HG03460 (cell line): ENCODE results near the gene GALNT13.

Experiments used
- ATAC-seq: cut with Tn5 transposase; IDR thresholded peaks from one replicate; pipeline ENCODE4 v1.9.1; 2021; ENCODE audit not compliant: unreplicated experiment

Gene GALNT13

DNA sequence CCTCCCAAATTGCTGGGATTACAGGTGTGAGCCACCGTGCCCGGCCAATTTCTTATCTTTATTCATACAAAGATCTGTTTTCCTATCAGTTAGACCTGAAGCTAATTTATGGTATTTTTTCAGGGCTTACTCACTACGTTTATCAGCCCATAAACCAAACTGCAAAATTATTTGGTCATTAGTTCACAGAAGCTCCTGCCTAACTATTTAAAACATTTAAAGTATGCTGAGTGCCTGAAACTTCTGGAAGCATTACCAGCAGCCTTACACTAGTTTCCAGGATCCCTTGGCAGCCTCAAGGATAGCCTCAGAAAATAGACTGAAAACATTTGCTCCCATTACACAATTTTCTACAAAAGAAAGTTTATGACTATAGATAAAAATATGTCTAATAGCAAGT, 68.8 kb downstream of the GALNT13 start:
- no peak for ATAC-seq

DNA sequence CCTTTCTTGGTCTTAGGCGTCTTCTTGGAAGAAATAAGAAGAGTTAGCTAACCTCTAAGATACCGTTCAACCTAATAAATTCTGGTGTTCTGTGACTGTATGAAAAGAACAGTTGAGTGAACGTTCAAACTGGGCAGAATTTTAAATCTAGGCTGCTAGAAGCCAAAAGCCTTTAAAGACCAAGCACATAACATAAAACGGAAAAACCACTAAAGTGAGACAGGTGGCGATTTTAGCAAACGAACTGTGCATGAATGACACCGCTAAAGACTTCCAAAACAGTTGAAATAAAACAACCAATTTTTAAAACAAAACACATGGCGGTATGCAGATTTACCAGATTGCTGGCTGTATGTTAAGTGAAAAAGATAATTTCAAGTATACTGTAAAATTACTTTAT, 73.1 kb downstream of the GALNT13 start:
- no peak for ATAC-seq

DNA sequence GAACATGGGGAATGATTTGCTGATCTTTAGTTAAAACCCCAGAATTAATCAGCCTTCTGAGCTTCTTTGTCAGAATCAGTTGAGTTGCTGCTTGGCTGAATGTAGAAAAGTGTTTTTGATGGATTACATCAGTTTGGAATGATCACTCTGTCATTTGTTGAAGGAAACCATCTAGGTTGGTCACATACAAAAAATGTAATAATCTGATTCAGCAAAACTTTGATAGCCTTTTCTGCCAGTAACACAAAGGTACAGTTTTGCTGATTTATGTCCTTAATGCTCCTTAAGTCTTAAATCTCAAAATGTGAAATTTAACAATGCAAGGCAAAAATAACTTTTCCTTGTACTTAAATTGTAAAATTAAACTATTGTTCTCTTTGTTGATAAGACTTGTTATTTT, 74.3 kb downstream of the GALNT13 start:
- ATAC-seq = no peak

DNA sequence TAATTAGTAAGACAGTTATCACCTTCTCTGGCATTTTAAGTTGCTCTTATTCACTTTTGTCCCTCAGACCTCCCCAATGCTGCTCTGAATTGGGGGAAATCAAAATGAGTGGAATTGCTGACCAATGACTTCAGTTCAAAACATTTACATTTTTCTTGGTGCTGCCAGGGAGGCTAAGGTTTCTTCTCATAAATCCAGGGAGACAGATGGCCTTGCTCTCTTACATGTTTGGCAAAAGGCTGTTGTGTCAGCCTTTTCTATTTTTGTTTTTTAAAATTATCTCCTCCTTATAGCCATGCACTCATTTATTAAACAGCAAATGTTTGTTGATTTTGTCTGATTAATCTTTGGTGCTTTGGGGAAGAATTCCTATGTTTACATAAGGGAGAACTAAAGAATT, 82.0 kb downstream of the GALNT13 start:
- no peak for ATAC-seq

DNA sequence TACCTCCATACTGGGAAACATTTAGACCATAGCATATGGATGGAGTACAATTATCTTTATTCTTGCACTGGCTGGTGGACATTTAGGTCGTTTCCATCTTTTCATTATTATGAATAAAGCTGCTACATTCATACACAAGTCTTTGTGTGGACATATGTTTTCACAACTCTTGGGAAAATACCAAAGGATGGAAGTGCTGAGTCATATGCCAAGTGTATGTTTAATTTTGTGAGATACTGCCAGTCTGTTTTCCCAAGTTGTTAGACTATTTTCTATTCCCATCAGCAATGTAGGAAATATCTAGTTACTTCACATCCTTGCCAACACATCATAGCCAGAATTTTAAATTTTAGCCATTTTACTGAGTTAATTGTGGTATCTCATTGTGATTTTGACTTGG, 91.5 kb downstream of the GALNT13 start:
- no peak for ATAC-seq

DNA sequence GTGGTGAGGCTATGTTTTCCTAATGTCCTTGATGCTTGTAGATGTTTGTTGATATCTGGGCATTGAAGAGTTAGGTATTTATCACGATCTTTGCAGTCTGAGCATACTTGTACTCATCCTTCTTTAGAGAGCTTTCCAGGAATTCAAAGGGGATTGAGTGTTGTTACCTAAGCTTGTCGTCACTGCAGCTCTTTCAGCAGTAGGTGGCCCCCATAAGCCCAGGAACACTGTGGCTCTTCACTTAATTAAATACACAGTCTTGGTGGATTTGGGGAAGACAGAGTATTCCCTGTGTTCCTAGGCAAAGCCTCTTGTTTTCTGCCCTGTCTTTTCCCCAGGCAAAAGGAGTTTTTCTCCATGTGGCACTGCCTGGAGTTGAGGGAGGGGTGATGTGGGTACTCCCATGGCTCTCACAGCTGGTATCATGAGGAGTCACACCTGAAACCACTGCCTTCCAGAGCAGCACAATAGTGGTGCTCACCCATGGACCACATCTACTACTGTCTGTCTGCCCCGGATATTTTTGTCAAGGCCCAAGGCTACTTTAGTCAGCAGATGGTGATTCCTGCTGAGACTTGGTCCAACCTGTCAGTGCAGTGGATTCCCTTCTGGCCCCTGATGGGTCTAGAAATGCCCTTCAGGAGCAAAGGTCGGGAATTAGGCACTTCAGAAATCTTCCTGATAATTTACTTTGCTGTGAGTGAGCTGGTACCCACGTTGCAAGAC, 95.7 kb downstream of the GALNT13 start:
- ATAC-seq = no peak

DNA sequence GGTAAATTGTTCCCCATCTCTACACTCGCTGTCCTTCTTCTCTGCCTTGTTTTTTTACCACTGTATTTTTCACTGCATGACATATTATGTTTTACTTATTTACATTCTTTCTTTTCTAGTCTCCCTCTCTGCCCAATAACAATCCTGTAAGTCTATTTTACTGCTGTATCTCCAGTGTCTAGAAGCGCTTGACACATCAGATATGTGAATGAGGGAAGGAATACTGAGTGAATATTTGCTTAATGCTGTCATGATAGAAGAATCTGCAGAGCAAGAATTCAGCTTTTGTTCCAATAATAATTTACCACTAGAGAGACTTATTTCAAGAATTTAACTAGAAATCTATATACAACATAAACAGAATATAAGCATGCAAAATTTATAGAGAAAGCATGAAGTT, 99.5 kb downstream of the GALNT13 start:
- no peak for ATAC-seq

DNA sequence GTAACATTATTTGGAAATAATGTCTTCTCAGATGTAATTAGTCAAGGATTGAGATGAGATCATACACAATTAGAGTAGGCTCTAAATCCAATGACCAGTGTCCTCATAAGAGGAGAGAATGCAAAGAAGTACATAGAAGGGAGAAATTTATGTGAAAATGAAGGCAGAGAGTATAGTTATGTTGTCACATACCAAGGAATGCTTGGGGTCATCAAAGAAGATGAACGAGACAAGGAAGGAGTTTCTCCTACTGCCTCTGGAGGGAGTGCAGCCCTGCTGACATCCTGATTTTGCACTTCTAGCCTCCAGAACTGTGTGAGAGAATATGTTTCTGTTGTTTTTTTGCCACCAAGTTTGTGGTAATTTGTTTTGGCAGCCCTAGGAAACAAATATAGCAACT, 100.1 kb downstream of the GALNT13 start:
- no peak for ATAC-seq

DNA sequence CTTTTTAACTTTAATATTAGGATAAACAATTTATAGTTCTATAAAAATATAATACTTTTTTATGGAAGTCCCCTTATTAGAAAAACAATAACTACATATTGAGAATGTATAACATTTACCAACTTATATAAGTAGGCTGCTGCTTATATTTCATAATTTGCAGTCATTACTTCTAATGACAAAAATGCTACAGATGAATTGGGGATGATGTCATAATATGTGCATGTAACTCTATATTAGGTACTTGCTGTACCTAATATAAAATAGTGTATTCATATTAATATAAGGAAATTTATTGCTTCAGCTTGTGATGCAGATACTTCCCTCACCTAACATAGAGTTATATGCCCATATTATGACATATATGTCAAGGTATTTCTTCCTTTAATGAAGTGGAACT, 100.7 kb downstream of the GALNT13 start:
- ATAC-seq = no peak

DNA sequence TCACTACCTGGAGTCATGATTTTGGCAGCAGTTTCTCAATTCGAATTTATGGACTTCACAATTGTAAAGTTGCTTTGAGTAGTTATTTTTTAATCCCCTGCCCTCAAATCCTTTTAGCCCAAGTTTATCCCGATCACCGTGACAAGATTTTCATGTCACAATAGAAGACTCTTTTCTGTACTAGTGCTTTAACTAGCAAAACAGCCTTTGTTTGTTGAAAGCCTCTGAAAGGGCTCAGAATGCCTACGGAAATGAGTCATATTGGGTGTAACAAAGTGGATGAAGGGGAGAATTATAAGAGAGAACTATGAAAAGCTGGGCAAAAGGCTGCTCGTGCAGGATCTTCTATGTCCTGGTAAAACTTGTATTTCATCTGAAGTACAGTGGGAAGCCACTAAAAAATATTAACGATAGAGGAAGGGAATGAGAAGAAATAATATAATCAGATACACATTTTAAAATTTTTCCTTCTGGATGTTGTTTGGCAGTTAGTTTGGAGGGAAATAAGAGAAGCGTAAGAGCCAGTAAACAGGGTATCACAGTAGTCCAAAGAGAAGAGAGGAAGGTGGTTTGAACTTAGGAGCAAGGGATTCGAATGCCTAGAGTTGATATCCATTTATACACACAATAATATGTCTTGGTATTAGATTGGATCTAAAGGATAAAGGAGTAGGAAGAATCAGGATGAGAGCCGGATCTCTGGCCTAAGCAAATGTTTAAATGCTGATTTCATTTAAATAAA, 114.9 kb downstream of the GALNT13 start:
- ATAC-seq = no peak

DNA sequence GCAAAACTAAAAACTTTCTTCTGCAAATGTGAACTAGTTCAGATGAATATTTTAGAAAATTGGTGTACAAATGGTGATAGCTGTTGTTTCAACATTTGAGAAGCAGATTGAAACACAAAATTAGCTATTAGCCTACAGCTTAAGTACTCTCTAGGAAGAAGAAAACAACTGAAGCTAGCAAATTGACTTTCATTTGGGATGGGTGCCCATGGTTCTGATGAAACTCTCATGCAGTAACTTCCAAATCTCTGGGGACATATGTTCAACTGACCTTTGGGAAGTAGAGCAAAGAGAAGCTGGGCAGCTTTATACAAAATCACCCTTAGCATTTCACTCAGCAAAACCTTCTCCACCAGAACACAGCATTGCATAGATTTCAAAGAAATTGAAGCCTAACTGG, 119.0 kb downstream of the GALNT13 start:
- no peak for ATAC-seq

DNA sequence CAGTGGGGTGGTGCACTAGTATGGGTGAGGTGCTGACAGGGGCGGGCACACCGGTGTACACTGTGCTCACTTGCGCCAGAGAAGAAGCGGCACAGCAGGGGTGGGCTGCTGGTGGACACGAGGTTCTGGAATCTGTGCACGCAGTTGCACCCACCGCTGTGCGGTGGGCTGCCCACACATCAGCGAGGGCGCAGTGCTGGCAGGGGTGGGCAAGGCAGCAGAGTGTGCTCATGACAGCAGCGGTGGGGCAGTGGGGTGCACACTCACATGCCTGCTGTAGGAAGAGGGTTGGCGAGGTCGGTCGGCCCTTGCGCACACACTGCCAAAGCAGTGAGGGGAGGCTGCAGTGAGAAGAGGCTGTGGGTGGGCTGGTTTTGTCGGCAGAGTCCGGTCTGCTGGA, 141.8 kb downstream of the GALNT13 start:
- ATAC-seq = no peak

DNA sequence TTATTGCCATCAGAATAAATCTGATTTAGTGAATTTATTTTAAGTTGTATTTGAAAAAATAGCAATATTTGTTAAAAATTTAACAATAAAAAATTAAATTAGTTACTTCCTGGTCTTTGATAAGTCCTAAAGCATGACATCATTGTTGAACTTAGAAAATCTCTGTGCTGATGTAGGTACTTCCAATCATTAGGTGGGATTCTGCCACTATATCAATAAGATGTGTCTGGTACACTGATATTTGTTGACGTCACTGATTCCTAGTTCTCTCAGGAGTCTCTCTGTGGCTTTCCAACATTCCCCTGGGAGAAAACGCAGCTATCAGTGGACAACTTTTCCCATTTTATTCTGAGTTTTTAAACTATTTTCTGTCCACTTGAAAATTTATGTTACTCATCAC, 143.5 kb downstream of the GALNT13 start:
- ATAC-seq = no peak

DNA sequence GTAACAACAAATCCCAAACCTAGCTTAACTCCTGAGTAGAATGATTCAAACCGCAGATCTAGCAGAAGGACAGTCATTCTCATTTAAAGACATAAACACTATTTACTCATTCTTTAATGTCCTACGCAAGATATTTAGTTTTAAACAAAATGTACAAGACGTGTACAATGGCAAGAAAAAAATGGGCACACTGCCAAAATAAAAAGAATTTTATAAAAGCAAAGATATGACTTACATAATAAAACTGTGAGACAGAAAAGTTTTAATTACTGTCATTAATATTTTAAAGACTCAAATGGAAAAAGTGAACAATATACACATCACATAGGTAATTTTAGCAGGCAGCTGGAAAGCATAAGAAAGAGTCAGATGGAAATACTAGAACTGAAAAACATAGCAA, 157.8 kb downstream of the GALNT13 start:
- no peak for ATAC-seq

DNA sequence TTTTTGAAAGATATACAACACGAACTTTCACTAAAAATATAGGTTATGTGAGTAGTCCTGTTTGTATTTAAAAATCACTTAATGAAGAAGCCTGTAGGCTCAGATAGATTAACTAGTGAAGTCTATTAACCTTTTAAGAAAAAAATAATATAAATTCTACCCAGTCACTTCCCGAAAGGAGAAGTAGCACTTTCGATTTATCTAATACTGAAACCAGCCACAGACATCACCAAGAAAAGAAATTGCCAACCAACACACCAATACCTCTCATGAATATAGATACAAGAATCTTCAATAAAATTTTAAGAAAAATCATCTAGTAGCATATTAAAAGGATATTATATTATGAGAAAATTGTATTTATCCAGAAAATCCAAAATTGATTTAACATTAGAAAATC, 160.5 kb downstream of the GALNT13 start:
- no peak for ATAC-seq

DNA sequence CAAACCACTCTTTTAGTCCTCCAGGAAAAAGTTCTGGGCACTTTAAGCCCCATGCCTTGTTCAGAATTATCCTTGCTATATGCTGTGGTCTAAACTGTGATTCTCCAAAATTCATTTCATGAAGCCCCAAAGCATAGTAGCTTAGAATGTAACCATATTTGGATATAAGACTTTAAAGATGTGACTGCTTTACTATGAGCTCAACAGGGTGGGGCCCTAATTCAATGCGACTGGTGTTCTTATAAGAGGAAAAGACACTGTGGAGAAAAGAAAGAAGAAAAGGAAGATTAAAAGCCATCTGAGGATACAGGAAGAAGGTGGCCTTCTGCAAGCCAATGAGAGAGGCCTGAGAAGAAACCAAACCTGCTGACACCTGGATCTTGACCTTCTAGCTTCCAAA, 174.8 kb downstream of the GALNT13 start:
- no peak for ATAC-seq

DNA sequence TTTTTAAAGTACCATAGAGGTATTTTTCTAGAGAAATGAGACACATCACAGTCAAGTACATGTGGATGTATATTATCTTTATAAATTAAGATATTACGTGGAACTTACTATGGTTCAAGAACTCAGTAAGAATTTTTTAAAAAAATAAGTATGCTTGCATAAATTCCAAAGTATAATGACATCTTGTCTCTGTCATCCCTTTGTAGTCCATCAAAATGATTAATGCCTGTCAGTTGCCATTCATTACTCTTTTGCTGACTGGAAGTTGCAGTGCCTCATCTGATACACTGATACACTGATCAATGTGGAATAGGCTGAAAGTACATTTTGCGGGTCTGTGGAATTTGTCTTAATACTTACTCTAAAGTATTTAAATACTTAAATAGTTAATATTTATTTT, 177.2 kb downstream of the GALNT13 start:
- ATAC-seq = no peak

DNA sequence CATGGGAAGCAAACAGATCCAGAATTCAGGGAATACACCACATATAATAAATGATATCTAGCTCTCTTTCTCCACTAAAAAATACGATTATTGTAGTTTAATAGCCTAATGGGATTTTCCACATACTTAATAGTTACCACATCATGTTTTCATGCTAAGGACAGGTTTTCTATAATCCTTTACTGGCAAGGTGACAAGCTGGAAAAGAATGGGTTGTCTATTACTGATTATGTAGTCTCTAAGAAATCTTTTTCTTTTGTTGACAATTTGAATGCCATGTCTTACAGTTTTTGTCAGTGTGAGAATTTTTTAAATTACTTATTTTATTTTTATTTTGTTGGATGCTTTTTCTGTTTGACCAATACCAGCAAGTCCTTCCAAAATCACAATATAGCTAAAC, 177.8 kb downstream of the GALNT13 start:
- ATAC-seq = no peak

DNA sequence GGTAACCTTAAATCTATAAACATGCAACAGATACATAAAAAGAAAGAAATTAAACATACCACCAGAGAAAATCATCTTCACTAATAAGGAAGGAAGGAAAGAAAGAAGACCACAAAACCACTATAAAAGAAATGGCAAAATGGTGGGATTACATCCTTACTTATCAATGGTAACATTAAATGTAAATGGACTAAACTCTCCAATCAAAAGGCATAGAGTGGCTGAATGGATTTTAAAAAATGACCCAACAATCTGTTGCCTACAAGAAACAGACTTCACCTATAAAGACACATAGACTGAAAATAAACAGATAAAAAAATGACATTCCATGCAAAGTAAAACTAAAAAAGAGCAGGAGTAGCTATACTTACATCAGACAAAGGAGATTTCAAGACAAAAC, 195.4 kb downstream of the GALNT13 start:
- no peak for ATAC-seq

DNA sequence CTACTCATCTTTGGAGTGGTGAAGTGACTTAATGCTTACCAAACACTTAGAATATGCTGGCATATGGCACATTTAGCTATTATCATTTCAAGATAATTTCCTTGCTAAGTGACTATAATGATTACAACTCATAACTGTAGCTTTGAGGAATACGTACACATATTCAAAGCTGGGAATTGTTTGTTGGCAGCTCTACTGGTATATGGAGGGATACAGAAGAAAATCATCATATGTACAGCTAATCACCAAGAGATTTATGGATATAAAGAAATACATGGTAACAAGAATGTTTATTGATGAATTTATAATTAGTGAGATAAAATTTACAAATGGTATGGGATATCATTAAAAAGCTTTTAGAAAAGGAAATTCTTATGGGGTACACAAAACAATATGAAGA, 207.2 kb downstream of the GALNT13 start:
- ATAC-seq = no peak

DNA sequence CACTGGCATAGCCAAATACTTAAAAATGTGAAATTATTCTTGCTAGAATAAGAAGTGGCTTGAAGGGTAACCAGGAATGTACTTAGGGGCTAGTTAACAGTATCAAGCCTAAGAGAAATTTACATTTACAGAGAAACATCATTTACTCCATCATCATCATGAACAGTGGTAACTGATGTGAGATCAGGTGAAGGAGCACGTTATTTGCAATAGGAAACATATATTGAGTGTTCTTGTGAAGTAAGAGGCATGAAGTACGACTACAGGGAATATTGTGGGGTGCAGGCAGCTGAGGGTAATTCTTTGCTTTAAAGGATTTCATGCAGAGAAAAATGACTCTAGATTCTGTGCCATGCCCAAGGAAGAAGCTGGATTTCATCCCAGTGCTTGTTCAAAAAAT, 220.8 kb downstream of the GALNT13 start:
- no peak for ATAC-seq

DNA sequence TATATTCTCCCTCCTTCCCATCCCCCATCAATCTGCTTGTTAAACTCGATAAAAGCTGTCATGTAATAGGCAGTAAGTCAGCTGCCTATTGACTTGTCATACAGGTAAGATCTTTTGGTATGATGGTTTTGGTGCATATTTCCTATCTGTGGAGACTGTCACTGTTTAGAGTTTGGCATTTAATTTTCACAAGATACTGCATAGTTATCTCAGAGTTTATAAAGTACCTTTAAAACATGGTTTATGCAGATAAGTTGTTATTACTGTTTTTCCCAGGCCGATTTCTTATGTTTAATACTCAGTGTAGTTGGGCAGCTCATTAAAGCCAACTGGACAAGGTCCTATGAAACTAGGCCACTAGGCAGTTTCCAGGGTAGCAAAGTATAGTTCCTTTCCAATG, 222.1 kb downstream of the GALNT13 start:
- ATAC-seq = no peak
